ENCODE data around the gene STMN1. TPM values are rescaled to one million over a fixed set of nuclear protein-coding genes. Genes with fewer than 3 reads are reported as not detected.
"Not testable (repeated sequence)": the region's sequence is repeated elsewhere in the genome, so short reads cannot be mapped to it uniquely, and the experiment has no call there.

Gene STMN1
- total and polyA plus RNA-seq, 3 experiments from 2014 or later, result 88.7 to 325 (median 306) TPM

- H3K36me3 ChIP-seq (ENCODE audit: insufficient read depth, low read length), result no peaks in the 10 kb centered on the region
- Mint-ChIP-seq H3K4me3 (no peak overlapping the region), H3K27me3 (peaks cover 3% of the 10 kb centered on the region in 2 donors), H3K27ac (no peak overlapping the region), H3K4me1 (no peaks in the 10 kb centered on the region), H3K9me3 (peaks cover 5 to 23% (median 16%) of the 10 kb centered on the region in 5 donors), H3K36me3 (peaks cover 0 to 28% (median 2%) of the 10 kb centered on the region in 3 donors)
- no peaks in the 10 kb centered on the region for H3K4me1 ChIP-seq (ENCODE audit: insufficient read depth, low read length)
- no peaks in the 10 kb centered on the region for H3K27me3 ChIP-seq (ENCODE audit: insufficient read depth, low read length, poor library complexity, severe bottlenecking)
- H3K9me3 ChIP-seq (ENCODE audit: low read length), result no peaks in the 10 kb centered on the region
- H3K4me3 ChIP-seq (ENCODE audit: low read length), result no peak overlapping the region
- POLR2A ChIA-PET, result no interaction called here
- no peak for DNase-seq
- no peak overlapping the region for H3K27ac ChIP-seq (ENCODE audit: low read depth, low read length)
- CTCF ChIA-PET, result interaction anchor here (2.0 kb wide), 1 partner anchor 50 kb away, joined by 6 read pairs; no protein-coding TSS in a partner anchor
Observed at GRCh38 chr1:25944986-25945385, 38.8 kb upstream of the STMN1 start.

DNA sequence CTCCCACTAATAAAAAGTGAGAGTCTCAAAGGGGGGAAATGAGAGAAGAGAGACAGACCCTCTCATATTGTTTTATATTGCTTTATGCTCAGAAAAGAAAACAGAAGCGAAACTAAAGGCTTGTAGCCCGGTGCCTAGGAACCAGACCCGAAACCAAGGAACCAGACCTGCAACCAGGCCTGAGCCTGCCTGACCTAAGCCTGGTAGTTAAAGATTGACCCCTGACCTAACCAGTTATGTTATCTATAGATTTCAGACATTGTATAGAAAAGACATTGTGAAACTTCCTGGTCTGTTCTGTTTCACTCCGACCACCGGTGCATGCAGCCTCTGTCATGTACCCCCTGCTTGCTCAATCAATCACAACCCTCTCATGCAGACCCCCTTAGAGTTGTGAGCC, 37.3 kb upstream of the STMN1 start:
- Mint-ChIP-seq H3K36me3 (peaks cover 0 to 28% (median 2%) of the 10 kb centered on the region in 3 donors), H3K9me3 (peaks cover 5 to 23% (median 16%) of the 10 kb centered on the region in 5 donors)
- H3K36me3 ChIP-seq (ENCODE audit: insufficient read depth, low read length); H3K4me1 Mint-ChIP-seq; H3K4me3 Mint-ChIP-seq; H3K27ac Mint-ChIP-seq; H3K27me3 Mint-ChIP-seq; H3K27me3 ChIP-seq (ENCODE audit: insufficient read depth, low read length, poor library complexity, severe bottlenecking); H3K4me3 ChIP-seq (ENCODE audit: low read length); POLR2A ChIA-PET; H3K9me3 ChIP-seq (ENCODE audit: low read length); DNase-seq; H3K4me1 ChIP-seq (ENCODE audit: insufficient read depth, low read length); H3K27ac ChIP-seq (ENCODE audit: low read depth, low read length): not testable (repeated sequence)
- CTCF ChIA-PET, result interaction anchor here (2.0 kb wide), 1 partner anchor 48 kb away, joined by 6 read pairs; no protein-coding TSS in a partner anchor

DNA sequence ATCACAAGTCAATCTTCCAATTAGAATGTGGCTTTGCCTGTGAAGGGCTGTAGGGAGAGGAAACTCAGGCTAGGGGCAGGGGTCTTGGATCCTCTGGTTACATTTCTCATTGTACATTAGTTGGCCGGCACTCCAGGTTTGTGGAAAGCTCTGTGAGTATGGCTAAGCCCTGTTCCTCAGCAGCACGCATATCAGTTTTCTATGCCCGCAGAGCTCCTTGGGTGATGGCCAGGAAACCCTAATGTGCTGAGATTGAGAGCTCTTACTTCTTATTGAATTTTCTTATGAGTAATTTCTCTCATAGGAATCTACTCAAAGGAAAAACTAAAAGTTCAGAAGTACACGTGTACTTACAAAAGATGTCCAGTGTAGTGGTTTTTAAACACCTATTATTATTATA, 30.7 kb upstream of the STMN1 start:
- POLR2A ChIA-PET, result interaction anchor here (0.9 kb wide), 1 partner anchor 35 kb away, joined by 3 read pairs; no protein-coding TSS in a partner anchor
- no peak for DNase-seq
- H3K27ac Mint-ChIP-seq, result peak overlapping the region in 1 of 8 donors; percentile 50
- peaks cover 0 to under 1% (median 0%) of the 10 kb centered on the region in 5 donors for H3K9me3 Mint-ChIP-seq
- no peaks in the 10 kb centered on the region for H3K4me1 Mint-ChIP-seq
- H3K36me3 Mint-ChIP-seq, result peaks cover 0 to 6% (median 0%) of the 10 kb centered on the region in 3 donors
- CTCF ChIA-PET, result no interaction called here
- Histone ChIP-seq H3K27ac (ENCODE audit: low read depth, low read length) (no peak overlapping the region), H3K4me3 (ENCODE audit: low read length) (no peak overlapping the region), H3K27me3 (ENCODE audit: insufficient read depth, low read length, poor library complexity, severe bottlenecking) (no peaks in the 10 kb centered on the region), H3K36me3 (ENCODE audit: insufficient read depth, low read length) (no peaks in the 10 kb centered on the region), H3K4me1 (ENCODE audit: insufficient read depth, low read length) (no peaks in the 10 kb centered on the region), H3K9me3 (ENCODE audit: low read length) (no peaks in the 10 kb centered on the region)
- peaks cover 0 to 5% of the 10 kb centered on the region in 2 donors for H3K27me3 Mint-ChIP-seq
- H3K4me3 Mint-ChIP-seq, result no peak overlapping the region

- Histone ChIP-seq H3K36me3 (ENCODE audit: insufficient read depth, low read length) (no peaks in the 10 kb centered on the region), H3K4me3 (ENCODE audit: low read length) (no peak overlapping the region), H3K4me1 (ENCODE audit: insufficient read depth, low read length) (no peaks in the 10 kb centered on the region), H3K27ac (ENCODE audit: low read depth, low read length) (peak overlapping the region; percentile 76), H3K9me3 (ENCODE audit: low read length) (no peaks in the 10 kb centered on the region), H3K27me3 (ENCODE audit: insufficient read depth, low read length, poor library complexity, severe bottlenecking) (no peaks in the 10 kb centered on the region)
- Mint-ChIP-seq H3K36me3 (no peaks in the 10 kb centered on the region), H3K9me3 (no peaks in the 10 kb centered on the region), H3K4me1 (no peaks in the 10 kb centered on the region), H3K27ac (peak overlapping the region in 2 of 8 donors; percentile 21 to 34), H3K27me3 (peaks cover 0 to 9% of the 10 kb centered on the region in 2 donors), H3K4me3 (peak overlapping the region in 1 of 7 donors; percentile 16)
- ChIA-PET CTCF (no interaction called here), POLR2A (no interaction called here)
- DNase-seq, result no peak
Observed at GRCh38 chr1:25933479-25934365, 27.5 kb upstream of the STMN1 start.

GRCh38 chr1:25932811-25933400, 26.7 kb upstream of the STMN1 start:
- H3K4me1 ChIP-seq (ENCODE audit: insufficient read depth, low read length); H3K9me3 ChIP-seq (ENCODE audit: low read length); H3K4me3 ChIP-seq (ENCODE audit: low read length); H3K27me3 ChIP-seq (ENCODE audit: insufficient read depth, low read length, poor library complexity, severe bottlenecking); DNase-seq; H3K27me3 Mint-ChIP-seq; H3K36me3 ChIP-seq (ENCODE audit: insufficient read depth, low read length); H3K9me3 Mint-ChIP-seq; CTCF ChIA-PET; H3K4me3 Mint-ChIP-seq; POLR2A ChIA-PET; H3K4me1 Mint-ChIP-seq; H3K36me3 Mint-ChIP-seq: not testable (repeated sequence)
- H3K27ac ChIP-seq (ENCODE audit: low read depth, low read length), result peak overlapping the region; percentile 76
- peak overlapping the region in 1 of 8 donors; percentile 42 for H3K27ac Mint-ChIP-seq

GRCh38 chr1:25932321-25932720, 26.1 kb upstream of the STMN1 start:
- Histone ChIP-seq H3K27ac (ENCODE audit: low read depth, low read length) (no peak overlapping the region), H3K36me3 (ENCODE audit: insufficient read depth, low read length) (no peaks in the 10 kb centered on the region), H3K9me3 (ENCODE audit: low read length) (no peaks in the 10 kb centered on the region), H3K4me1 (ENCODE audit: insufficient read depth, low read length) (no peaks in the 10 kb centered on the region), H3K4me3 (ENCODE audit: low read length) (no peak overlapping the region), H3K27me3 (ENCODE audit: insufficient read depth, low read length, poor library complexity, severe bottlenecking) (no peaks in the 10 kb centered on the region)
- no peaks in the 10 kb centered on the region for H3K4me1 Mint-ChIP-seq
- DNase-seq, result no peak
- no peak overlapping the region for H3K4me3 Mint-ChIP-seq
- no peak overlapping the region for H3K27ac Mint-ChIP-seq
- CTCF ChIA-PET, result no interaction called here
- POLR2A ChIA-PET, result no interaction called here
- peaks cover 0 to 9% of the 10 kb centered on the region in 2 donors for H3K27me3 Mint-ChIP-seq
- no peaks in the 10 kb centered on the region for H3K36me3 Mint-ChIP-seq
- no peaks in the 10 kb centered on the region for H3K9me3 Mint-ChIP-seq

GRCh38 chr1:25929016-25929415, 22.8 kb upstream of the STMN1 start:
- no peaks in the 10 kb centered on the region for H3K9me3 Mint-ChIP-seq
- no peak overlapping the region for H3K4me3 Mint-ChIP-seq
- DNase-seq, result no peak
- Histone ChIP-seq H3K9me3 (ENCODE audit: low read length) (no peaks in the 10 kb centered on the region), H3K36me3 (ENCODE audit: insufficient read depth, low read length) (no peaks in the 10 kb centered on the region), H3K4me3 (ENCODE audit: low read length) (no peak overlapping the region), H3K4me1 (ENCODE audit: insufficient read depth, low read length) (no peaks in the 10 kb centered on the region), H3K27me3 (ENCODE audit: insufficient read depth, low read length, poor library complexity, severe bottlenecking) (no peaks in the 10 kb centered on the region), H3K27ac (ENCODE audit: low read depth, low read length) (no peak overlapping the region)
- no peak overlapping the region for H3K27ac Mint-ChIP-seq
- H3K36me3 Mint-ChIP-seq, result no peaks in the 10 kb centered on the region
- ChIA-PET POLR2A (no interaction called here), CTCF (no interaction called here)
- H3K4me1 Mint-ChIP-seq, result peaks cover under 1 to 3% (median under 1%) of the 10 kb centered on the region in 3 donors
- peaks cover 0 to 9% of the 10 kb centered on the region in 2 donors for H3K27me3 Mint-ChIP-seq

- H3K9me3 Mint-ChIP-seq, result no peaks in the 10 kb centered on the region
- no peak overlapping the region for H3K4me3 Mint-ChIP-seq
- DNase-seq, result no peak
- POLR2A ChIA-PET, result no interaction called here
- H3K27ac Mint-ChIP-seq, result peak overlapping the region in 1 of 8 donors; percentile 39
- H3K4me3 ChIP-seq (ENCODE audit: low read length), result no peak overlapping the region
- H3K27ac ChIP-seq (ENCODE audit: low read depth, low read length), result no peak overlapping the region
- no peaks in the 10 kb centered on the region for H3K9me3 ChIP-seq (ENCODE audit: low read length)
- H3K4me1 ChIP-seq (ENCODE audit: insufficient read depth, low read length), result peaks cover 11% of the 10 kb centered on the region
- CTCF ChIA-PET, result no interaction called here
- H3K36me3 ChIP-seq (ENCODE audit: insufficient read depth, low read length), result no peaks in the 10 kb centered on the region
- H3K36me3 Mint-ChIP-seq, result no peaks in the 10 kb centered on the region
- no peaks in the 10 kb centered on the region for H3K27me3 ChIP-seq (ENCODE audit: insufficient read depth, low read length, poor library complexity, severe bottlenecking)
- H3K27me3 Mint-ChIP-seq, result peaks cover 0 to 6% of the 10 kb centered on the region in 2 donors
- peaks cover 9 to 10% (median 10%) of the 10 kb centered on the region in 3 donors for H3K4me1 Mint-ChIP-seq
Observed at GRCh38 chr1:25927521-25928265, 21.5 kb upstream of the STMN1 start.
